Neural cell (in vitro differentiated cells): ENCODE data around the gene TIMM17B. TPM values are rescaled to one million over a fixed set of nuclear protein-coding genes. Genes with fewer than 3 reads are reported as not detected.

Source experiments
- H2AFZ ChIP-seq: fragments of 200-600, 300-800 bp; sonication (generic), shearing (Covaris generic); 2 replicates; pipeline ENCODE4 v1.6.0; 2014; ENCODE audit warnings: low read depth, mild to moderate bottlenecking, antibody characterized with exemption, low read length, moderate library complexity
- H3F3A ChIP-seq: fragments of 200-600 bp; shearing (Covaris generic); 2 replicates; pipeline ENCODE4 v1.6.1; 2016; ENCODE audit warnings: mild to moderate bottlenecking, moderate library complexity, mixed read lengths, antibody characterized with exemption, low read length; ENCODE audit not compliant: insufficient read depth, poor library complexity, severe bottlenecking
- H3K27ac ChIP-seq: fragments of 200-600, 300-800 bp; sonication (generic), shearing (Covaris generic); 2 replicates; pipeline ENCODE4 v1.5.1; 2014; ENCODE audit warnings: mild to moderate bottlenecking, low read length, moderate library complexity
- H3K27me3 ChIP-seq: fragments of 300-800, 200-600 bp; sonication (generic), shearing (Covaris generic); 2 replicates; pipeline ENCODE4 v1.6.0; 2014; ENCODE audit warnings: mild to moderate bottlenecking, low read depth, low read length, moderate library complexity; ENCODE audit not compliant: insufficient read depth
- H3K36me3 ChIP-seq: fragments of 300-800, 200-600 bp; sonication (generic), shearing (Covaris generic); 2 replicates; pipeline ENCODE4 v1.5.1; 2014; ENCODE audit warnings: mild to moderate bottlenecking, antibody characterized with exemption, low read length, moderate library complexity; ENCODE audit not compliant: insufficient read depth
- H3K4me2 ChIP-seq: fragments of 300-800, 200-600 bp; sonication (generic), shearing (Covaris generic); 2 replicates; pipeline ENCODE4 v1.6.0; 2014; ENCODE audit warnings: mild to moderate bottlenecking, low read length
- H3K4me3 ChIP-seq: fragments of 300-800, 200-600 bp; sonication (generic), shearing (Covaris generic); 2 replicates; pipeline ENCODE4 v1.5.1; 2014; ENCODE audit warnings: mild to moderate bottlenecking, low read length, moderate library complexity
- H3K79me2 ChIP-seq: fragments of 200-600 bp; shearing (Covaris generic); replicated peaks from 2 replicates; pipeline ENCODE4 v1.6.0; 2014; ENCODE audit warnings: mild to moderate bottlenecking, low read length, moderate library complexity; ENCODE audit not compliant: insufficient read depth
- H3K9ac ChIP-seq: fragments of 300-800, 200-600 bp; sonication (generic), shearing (Covaris generic); 2 replicates; pipeline ENCODE4 v1.6.1; 2016; ENCODE audit warnings: mild to moderate bottlenecking, low read length, mixed read lengths
- H3K9me2 ChIP-seq: fragments of 200-600 bp; shearing (Covaris generic); 2 replicates; pipeline ENCODE4 v1.6.1; 2016; ENCODE audit warnings: mild to moderate bottlenecking, low read length, mixed read lengths; ENCODE audit not compliant: insufficient read depth
- H3K9me3 ChIP-seq: fragments of 200-600, 300-800 bp; sonication (generic), shearing (Covaris generic); 2 replicates; pipeline ENCODE4 v1.6.1; 2016; ENCODE audit warnings: mild to moderate bottlenecking, mixed run types, low read length, moderate library complexity, mixed read lengths
- H4K20me1 ChIP-seq: fragments of 200-600 bp; shearing (Covaris generic); 2 replicates; pipeline ENCODE4 v1.6.1; 2016; ENCODE audit warnings: mild to moderate bottlenecking, mixed run types; ENCODE audit not compliant: insufficient read depth
- EP300 ChIP-seq: fragments of 450-650 bp; conservative IDR thresholded peaks from 2 replicates; pipeline ENCODE4 v1.6.1; 2014; ENCODE audit warnings: antibody characterized with exemption, mild to moderate bottlenecking, moderate library complexity; ENCODE audit not compliant: poor library complexity, severe bottlenecking
- EZH2 ChIP-seq: fragments of 200-600, 300-800 bp; shearing (Covaris generic), sonication (generic); IDR thresholded peaks from 2 replicates; pipeline ENCODE4 v1.6.1; 2014; ENCODE audit warnings: antibody characterized with exemption, low read length, borderline replicate concordance, mild to moderate bottlenecking; ENCODE audit not compliant: insufficient read depth, poor library complexity, severe bottlenecking
- MXI1 ChIP-seq: fragments of 450-650 bp; conservative IDR thresholded peaks from 2 replicates; pipeline ENCODE4 v1.6.1; 2014; ENCODE audit warnings: antibody characterized with exemption, mild to moderate bottlenecking; ENCODE audit not compliant: poor library complexity, severe bottlenecking
- POLR2AphosphoS5 ChIP-seq: IDR thresholded peaks from 2 replicates; pipeline ENCODE4 v1.6.1; 2012
- RAD21 ChIP-seq: fragments of 450-650 bp; conservative IDR thresholded peaks from 2 replicates; pipeline ENCODE4 v1.6.1; 2014; ENCODE audit warnings: antibody characterized with exemption, mild to moderate bottlenecking, moderate library complexity
- SMC3 ChIP-seq: fragments of 450-650 bp; conservative IDR thresholded peaks from 2 replicates; pipeline ENCODE4 v1.6.1; 2014; ENCODE audit warnings: antibody characterized with exemption, mild to moderate bottlenecking, moderate library complexity; ENCODE audit not compliant: poor library complexity
- TAF1 ChIP-seq: IDR thresholded peaks from 2 replicates; pipeline ENCODE4 v1.6.1; 2012; ENCODE audit warnings: low read depth
- polyA plus RNA-seq: library from polyadenylated mRNA; depleted of rRNA; stranded (reverse); fragments of >200 nt; gene quantifications from 2 replicates; pipeline ENCODE4 v1.2.3, GENCODE V29; 2014
- TF ChIP-seq, protein P1 (sequence below): fragments of 450-650 bp; IDR thresholded peaks from 2 replicates; pipeline ENCODE4 v1.5.1; 2014; ENCODE audit warnings: antibody characterized with exemption, mild to moderate bottlenecking, moderate library complexity; ENCODE audit not compliant: poor library complexity, severe bottlenecking
- TF ChIP-seq, protein P2 (sequence below): IDR thresholded peaks from 2 replicates; pipeline ENCODE4 v1.6.1; 2012; ENCODE audit warnings: borderline replicate concordance

Gene TIMM17B
- polyA plus RNA-seq, 1 donor from 2014 or later: 131 TPM

DNA sequence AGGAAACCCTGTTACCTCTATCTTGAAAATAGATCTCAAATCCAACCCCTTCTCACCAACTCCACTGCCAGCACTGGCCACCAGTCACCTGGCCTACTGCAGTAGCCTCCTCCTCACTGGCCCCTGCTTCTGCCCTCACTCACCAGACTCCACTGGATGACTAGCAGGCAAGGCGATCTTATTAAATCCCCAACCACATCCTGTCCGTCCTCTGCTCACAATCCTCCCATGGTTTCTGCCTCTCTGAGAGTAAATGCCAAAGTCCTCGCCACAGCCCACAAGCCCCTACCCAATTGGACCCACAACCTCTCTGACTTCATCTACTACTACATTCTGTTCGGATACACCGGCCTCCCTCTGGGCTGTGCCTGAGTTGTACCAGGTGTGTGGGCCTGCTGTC lies 26.7 kb upstream of the TIMM17B start:
- H3K79me2 ChIP-seq: no peaks in the 10 kb centered on the region
- TF ChIP-seq, protein P1, sequence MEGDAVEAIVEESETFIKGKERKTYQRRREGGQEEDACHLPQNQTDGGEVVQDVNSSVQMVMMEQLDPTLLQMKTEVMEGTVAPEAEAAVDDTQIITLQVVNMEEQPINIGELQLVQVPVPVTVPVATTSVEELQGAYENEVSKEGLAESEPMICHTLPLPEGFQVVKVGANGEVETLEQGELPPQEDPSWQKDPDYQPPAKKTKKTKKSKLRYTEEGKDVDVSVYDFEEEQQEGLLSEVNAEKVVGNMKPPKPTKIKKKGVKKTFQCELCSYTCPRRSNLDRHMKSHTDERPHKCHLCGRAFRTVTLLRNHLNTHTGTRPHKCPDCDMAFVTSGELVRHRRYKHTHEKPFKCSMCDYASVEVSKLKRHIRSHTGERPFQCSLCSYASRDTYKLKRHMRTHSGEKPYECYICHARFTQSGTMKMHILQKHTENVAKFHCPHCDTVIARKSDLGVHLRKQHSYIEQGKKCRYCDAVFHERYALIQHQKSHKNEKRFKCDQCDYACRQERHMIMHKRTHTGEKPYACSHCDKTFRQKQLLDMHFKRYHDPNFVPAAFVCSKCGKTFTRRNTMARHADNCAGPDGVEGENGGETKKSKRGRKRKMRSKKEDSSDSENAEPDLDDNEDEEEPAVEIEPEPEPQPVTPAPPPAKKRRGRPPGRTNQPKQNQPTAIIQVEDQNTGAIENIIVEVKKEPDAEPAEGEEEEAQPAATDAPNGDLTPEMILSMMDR: no peak
- TF ChIP-seq RAD21 (no peak), EZH2 (no peak), TAF1 (no peak), SMC3 (no peak), MXI1 (no peak), POLR2AphosphoS5 (no peak), EP300 (no peak)
- TF ChIP-seq, protein P2, sequence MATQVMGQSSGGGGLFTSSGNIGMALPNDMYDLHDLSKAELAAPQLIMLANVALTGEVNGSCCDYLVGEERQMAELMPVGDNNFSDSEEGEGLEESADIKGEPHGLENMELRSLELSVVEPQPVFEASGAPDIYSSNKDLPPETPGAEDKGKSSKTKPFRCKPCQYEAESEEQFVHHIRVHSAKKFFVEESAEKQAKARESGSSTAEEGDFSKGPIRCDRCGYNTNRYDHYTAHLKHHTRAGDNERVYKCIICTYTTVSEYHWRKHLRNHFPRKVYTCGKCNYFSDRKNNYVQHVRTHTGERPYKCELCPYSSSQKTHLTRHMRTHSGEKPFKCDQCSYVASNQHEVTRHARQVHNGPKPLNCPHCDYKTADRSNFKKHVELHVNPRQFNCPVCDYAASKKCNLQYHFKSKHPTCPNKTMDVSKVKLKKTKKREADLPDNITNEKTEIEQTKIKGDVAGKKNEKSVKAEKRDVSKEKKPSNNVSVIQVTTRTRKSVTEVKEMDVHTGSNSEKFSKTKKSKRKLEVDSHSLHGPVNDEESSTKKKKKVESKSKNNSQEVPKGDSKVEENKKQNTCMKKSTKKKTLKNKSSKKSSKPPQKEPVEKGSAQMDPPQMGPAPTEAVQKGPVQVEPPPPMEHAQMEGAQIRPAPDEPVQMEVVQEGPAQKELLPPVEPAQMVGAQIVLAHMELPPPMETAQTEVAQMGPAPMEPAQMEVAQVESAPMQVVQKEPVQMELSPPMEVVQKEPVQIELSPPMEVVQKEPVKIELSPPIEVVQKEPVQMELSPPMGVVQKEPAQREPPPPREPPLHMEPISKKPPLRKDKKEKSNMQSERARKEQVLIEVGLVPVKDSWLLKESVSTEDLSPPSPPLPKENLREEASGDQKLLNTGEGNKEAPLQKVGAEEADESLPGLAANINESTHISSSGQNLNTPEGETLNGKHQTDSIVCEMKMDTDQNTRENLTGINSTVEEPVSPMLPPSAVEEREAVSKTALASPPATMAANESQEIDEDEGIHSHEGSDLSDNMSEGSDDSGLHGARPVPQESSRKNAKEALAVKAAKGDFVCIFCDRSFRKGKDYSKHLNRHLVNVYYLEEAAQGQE: no peak
- H3K36me3 ChIP-seq: no peaks in the 10 kb centered on the region
- no peaks in the 10 kb centered on the region for H3K9me3 ChIP-seq
- no peak overlapping the region for H3K9ac ChIP-seq
- H3K27ac ChIP-seq: no peak overlapping the region
- no peak overlapping the region for H3K4me3 ChIP-seq
- no peak overlapping the region for H3K4me2 ChIP-seq
- H2AFZ ChIP-seq: no peak overlapping the region
- no peaks in the 10 kb centered on the region for H4K20me1 ChIP-seq
- no peaks in the 10 kb centered on the region for H3K9me2 ChIP-seq
- H3K27me3 ChIP-seq: no peaks in the 10 kb centered on the region
- no peaks in the 10 kb centered on the region for H3F3A ChIP-seq

DNA sequence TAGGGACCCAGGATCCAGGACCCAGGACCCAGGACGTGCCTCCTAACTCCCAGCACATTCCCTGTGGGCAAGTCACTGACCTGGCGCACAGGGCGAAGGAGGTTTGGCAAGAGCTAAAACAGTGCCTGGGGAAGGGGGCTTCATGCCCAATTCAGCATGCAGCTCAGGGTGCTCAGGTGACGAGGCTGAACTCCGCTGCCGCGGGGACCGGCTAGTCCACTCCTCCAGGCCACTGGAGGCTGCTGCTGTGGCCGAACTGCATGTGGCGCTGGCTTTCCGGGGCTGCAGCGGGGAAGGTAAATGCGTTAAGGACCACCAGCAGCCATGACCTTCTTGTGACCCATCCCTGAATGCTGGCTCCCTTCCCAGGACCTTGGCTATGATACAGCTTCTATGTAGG lies 26.2 kb upstream of the TIMM17B start:
- no peak overlapping the region for H3K4me2 ChIP-seq
- H3F3A ChIP-seq: no peaks in the 10 kb centered on the region
- no peaks in the 10 kb centered on the region for H3K27me3 ChIP-seq

DNA sequence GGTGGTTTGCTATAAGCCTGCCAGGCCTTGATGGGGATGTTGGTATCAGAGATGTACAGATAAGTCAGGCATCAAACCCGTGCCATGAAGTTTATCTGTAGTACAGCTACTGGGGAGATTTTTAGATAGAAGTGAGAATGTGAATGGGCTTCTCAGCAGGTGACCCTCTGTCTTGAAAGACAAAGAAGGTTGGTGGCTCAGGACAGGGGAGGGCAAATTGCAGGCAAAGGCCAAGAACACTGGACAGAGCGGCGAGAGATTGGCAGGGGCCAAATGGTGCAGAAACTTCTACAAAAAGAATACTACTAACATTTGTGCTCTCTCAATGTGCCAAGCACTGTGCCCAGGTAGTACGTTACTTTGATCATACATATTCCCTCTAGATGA lies 23.1 kb upstream of the TIMM17B start:
- TF ChIP-seq TAF1: no peak
- TF ChIP-seq POLR2AphosphoS5: no peak
- TF ChIP-seq MXI1: no peak
- TF ChIP-seq EP300: no peak
- no peak for TF ChIP-seq RAD21
- TF ChIP-seq, protein P2: no peak
- no peak for TF ChIP-seq EZH2
- TF ChIP-seq, protein P1: no peak
- TF ChIP-seq SMC3: no peak
- H3K27me3 ChIP-seq: no peaks in the 10 kb centered on the region

More for the DNA sequence above, 26.2 kb upstream of the TIMM17B start:
- H3K27ac ChIP-seq: no peak overlapping the region
- no peaks in the 10 kb centered on the region for H4K20me1 ChIP-seq
- H3K36me3 ChIP-seq: no peaks in the 10 kb centered on the region
- no peaks in the 10 kb centered on the region for H3K79me2 ChIP-seq
- H2AFZ ChIP-seq: no peak overlapping the region
- no peaks in the 10 kb centered on the region for H3K9me2 ChIP-seq
- no peak overlapping the region for H3K9ac ChIP-seq
- no peaks in the 10 kb centered on the region for H3K9me3 ChIP-seq
- H3K4me3 ChIP-seq: no peak overlapping the region
- TF ChIP-seq EP300: no peak
- TF ChIP-seq POLR2AphosphoS5: no peak

More for the DNA sequence above, 23.1 kb upstream of the TIMM17B start:
- H3K9ac ChIP-seq: no peak overlapping the region
- H3K9me2 ChIP-seq: no peaks in the 10 kb centered on the region
- H3K27ac ChIP-seq: peak overlapping the region; percentile 16
- no peak overlapping the region for H3K4me2 ChIP-seq
- no peaks in the 10 kb centered on the region for H4K20me1 ChIP-seq
- no peaks in the 10 kb centered on the region for H3K79me2 ChIP-seq
- no peaks in the 10 kb centered on the region for H3K9me3 ChIP-seq
- H3K4me3 ChIP-seq: peak overlapping the region; percentile 74
- H3F3A ChIP-seq: no peaks in the 10 kb centered on the region
- H2AFZ ChIP-seq: no peak overlapping the region
- no peaks in the 10 kb centered on the region for H3K36me3 ChIP-seq
